ENCODE measurements around the gene PTPN13.

PTPN13 gene

DNA sequence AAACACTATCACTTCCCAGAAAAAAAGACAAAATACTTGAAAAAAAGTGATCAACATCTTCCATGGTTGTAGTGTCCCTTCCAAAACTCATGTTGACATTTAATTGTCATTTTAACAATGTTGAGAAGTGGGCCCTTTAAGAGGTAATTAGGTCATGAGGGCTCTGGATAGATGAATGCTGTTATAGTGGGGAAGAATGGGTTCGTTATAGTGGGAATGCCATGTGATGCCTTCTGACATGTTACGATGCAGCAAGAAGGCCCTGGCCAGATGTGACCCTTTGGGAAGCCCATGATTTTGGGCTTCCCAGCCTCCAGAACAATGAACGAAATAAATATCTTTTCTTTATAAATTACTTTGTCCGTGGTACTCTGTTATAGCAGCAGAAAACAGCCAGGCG is 259.1 kb downstream of the PTPN13 start:
- DNase-seq (no peak), ATAC-seq (ENCODE audit: insufficient read depth, low read depth) (no peak)
- no peaks in the 10 kb centered on the region for H3K4me1 ChIP-seq (ENCODE audit: insufficient read depth, low read length)
- no peak overlapping the region for H2AFZ ChIP-seq (ENCODE audit: low read depth, low read length)
- H3K9me3 ChIP-seq (ENCODE audit: insufficient read depth, low read length, severe bottlenecking): no peaks in the 10 kb centered on the region
- H3K4me2 ChIP-seq (ENCODE audit: insufficient read depth, low read length): no peak overlapping the region
- no peak overlapping the region for H3K27ac ChIP-seq (ENCODE audit: low read length)
- no peak overlapping the region for H3K4me3 ChIP-seq (ENCODE audit: low read depth in 1 of 2, low read length in 2 of 2)
- TF ChIP-seq EZH2 (IDR thresholded peaks at IDR 0.05; ENCODE audit: borderline replicate concordance, low read depth, low read length, severe bottlenecking): no peak
- TF ChIP-seq, protein P1, sequence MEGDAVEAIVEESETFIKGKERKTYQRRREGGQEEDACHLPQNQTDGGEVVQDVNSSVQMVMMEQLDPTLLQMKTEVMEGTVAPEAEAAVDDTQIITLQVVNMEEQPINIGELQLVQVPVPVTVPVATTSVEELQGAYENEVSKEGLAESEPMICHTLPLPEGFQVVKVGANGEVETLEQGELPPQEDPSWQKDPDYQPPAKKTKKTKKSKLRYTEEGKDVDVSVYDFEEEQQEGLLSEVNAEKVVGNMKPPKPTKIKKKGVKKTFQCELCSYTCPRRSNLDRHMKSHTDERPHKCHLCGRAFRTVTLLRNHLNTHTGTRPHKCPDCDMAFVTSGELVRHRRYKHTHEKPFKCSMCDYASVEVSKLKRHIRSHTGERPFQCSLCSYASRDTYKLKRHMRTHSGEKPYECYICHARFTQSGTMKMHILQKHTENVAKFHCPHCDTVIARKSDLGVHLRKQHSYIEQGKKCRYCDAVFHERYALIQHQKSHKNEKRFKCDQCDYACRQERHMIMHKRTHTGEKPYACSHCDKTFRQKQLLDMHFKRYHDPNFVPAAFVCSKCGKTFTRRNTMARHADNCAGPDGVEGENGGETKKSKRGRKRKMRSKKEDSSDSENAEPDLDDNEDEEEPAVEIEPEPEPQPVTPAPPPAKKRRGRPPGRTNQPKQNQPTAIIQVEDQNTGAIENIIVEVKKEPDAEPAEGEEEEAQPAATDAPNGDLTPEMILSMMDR (IDR thresholded peaks at IDR 0.05; ENCODE audit: borderline replicate concordance, extremely low read depth, low read length, poor library complexity, severe bottlenecking): no peak
- H4K20me1 ChIP-seq (ENCODE audit: insufficient read depth, low read length): no peaks in the 10 kb centered on the region
- no peaks in the 10 kb centered on the region for H3K27me3 ChIP-seq (ENCODE audit: insufficient read depth, low read length, poor library complexity)
- no peak overlapping the region for H3K9ac ChIP-seq (ENCODE audit: low read depth, low read length)
- H3K36me3 ChIP-seq (ENCODE audit: insufficient read depth, low read length): no peaks in the 10 kb centered on the region
- H3K79me2 ChIP-seq (ENCODE audit: insufficient read depth, low read length): no peaks in the 10 kb centered on the region

DNA sequence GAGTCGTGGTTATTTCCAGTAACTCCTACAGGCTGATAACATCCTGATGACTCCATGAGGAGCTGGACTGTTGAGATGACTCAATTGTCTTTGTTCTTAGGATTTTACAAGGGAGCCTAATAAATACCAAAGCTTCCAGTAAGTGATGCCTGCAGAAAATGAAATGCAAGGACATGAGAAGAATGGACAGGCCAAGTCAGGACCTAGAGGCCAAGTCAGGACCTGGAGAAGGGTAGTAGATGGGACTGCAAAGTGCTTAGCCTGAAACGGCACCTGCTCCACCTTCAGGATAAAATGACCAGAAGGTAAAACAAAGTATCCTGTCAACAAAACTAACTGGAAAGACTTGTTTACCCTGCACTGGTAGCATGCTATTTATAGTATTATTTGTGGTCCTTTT is 261.5 kb downstream of the PTPN13 start:
- TF ChIP-seq EZH2 (IDR thresholded peaks at IDR 0.05; ENCODE audit: borderline replicate concordance, low read depth, low read length, severe bottlenecking): no peak
- TF ChIP-seq, protein P1 (IDR thresholded peaks at IDR 0.05; ENCODE audit: borderline replicate concordance, extremely low read depth, low read length, poor library complexity, severe bottlenecking): no peak
- H3K27ac ChIP-seq (ENCODE audit: low read length): no peak overlapping the region
- no peaks in the 10 kb centered on the region for H3K9me3 ChIP-seq (ENCODE audit: insufficient read depth, low read length, severe bottlenecking)
- ATAC-seq (ENCODE audit: insufficient read depth, low read depth) (no peak), DNase-seq (no peak)
- H3K36me3 ChIP-seq (ENCODE audit: insufficient read depth, low read length): no peaks in the 10 kb centered on the region
- no peak overlapping the region for H2AFZ ChIP-seq (ENCODE audit: low read depth, low read length)
- H3K9ac ChIP-seq (ENCODE audit: low read depth, low read length): no peak overlapping the region
- H3K27me3 ChIP-seq (ENCODE audit: insufficient read depth, low read length, poor library complexity): no peaks in the 10 kb centered on the region
- no peak overlapping the region for H3K4me2 ChIP-seq (ENCODE audit: insufficient read depth, low read length)
- no peaks in the 10 kb centered on the region for H3K4me1 ChIP-seq (ENCODE audit: insufficient read depth, low read length)
- no peak overlapping the region for H3K4me3 ChIP-seq (ENCODE audit: low read depth in 1 of 2, low read length in 2 of 2)
- no peaks in the 10 kb centered on the region for H3K79me2 ChIP-seq (ENCODE audit: insufficient read depth, low read length)
- no peaks in the 10 kb centered on the region for H4K20me1 ChIP-seq (ENCODE audit: insufficient read depth, low read length)

DNA sequence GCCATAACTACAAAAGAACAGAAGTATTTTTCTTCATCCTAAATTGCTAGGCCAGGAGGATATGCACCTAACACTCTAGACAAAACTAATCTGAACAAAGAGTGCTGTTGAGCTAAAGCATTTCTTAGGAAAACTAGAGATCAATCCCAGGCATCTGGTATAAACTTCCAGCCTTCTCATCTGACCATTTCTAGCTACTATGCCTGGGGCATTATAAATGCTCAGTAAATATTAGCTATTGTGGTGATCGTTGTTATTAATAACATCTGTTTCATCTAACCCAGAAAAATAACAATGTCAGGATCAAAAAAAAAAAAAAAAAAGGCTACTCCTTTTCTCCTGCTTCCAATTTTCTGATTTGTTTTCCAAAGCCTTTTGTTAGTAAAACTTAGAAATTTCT is 262.8 kb downstream of the PTPN13 start:
- no peak for DNase-seq
- no peaks in the 10 kb centered on the region for H3K4me1 ChIP-seq (ENCODE audit: insufficient read depth, low read length)
- H3K36me3 ChIP-seq (ENCODE audit: insufficient read depth, low read length): no peaks in the 10 kb centered on the region
- no peak for ATAC-seq (ENCODE audit: insufficient read depth, low read depth)
- no peak overlapping the region for H3K4me3 ChIP-seq (ENCODE audit: low read depth in 1 of 2, low read length in 2 of 2)
- H3K4me2 ChIP-seq (ENCODE audit: insufficient read depth, low read length): no peak overlapping the region
- H3K9me3 ChIP-seq (ENCODE audit: insufficient read depth, low read length, severe bottlenecking): no peaks in the 10 kb centered on the region
- no peak overlapping the region for H2AFZ ChIP-seq (ENCODE audit: low read depth, low read length)
- no peak overlapping the region for H3K27ac ChIP-seq (ENCODE audit: low read length)
- no peaks in the 10 kb centered on the region for H3K27me3 ChIP-seq (ENCODE audit: insufficient read depth, low read length, poor library complexity)
- no peaks in the 10 kb centered on the region for H3K79me2 ChIP-seq (ENCODE audit: insufficient read depth, low read length)
- H4K20me1 ChIP-seq (ENCODE audit: insufficient read depth, low read length): no peaks in the 10 kb centered on the region
- H3K9ac ChIP-seq (ENCODE audit: low read depth, low read length): no peak overlapping the region
- no peak for TF ChIP-seq EZH2 (IDR thresholded peaks at IDR 0.05; ENCODE audit: borderline replicate concordance, low read depth, low read length, severe bottlenecking)
- TF ChIP-seq, protein P1 (IDR thresholded peaks at IDR 0.05; ENCODE audit: borderline replicate concordance, extremely low read depth, low read length, poor library complexity, severe bottlenecking): no peak
